GM21619 (cell line): Measurements from ENCODE around the gene CAMK2B.
"Not testable (repeated sequence)": the region's sequence is repeated elsewhere in the genome, so short reads cannot be mapped to it uniquely, and the experiment has no call there.

Source experiments
- ATAC-seq: cut with Tn5 transposase; IDR thresholded peaks from one replicate; pipeline ENCODE4 v1.9.1; 2021; ENCODE audit not compliant: unreplicated experiment

Gene CAMK2B

GRCh38 chr7:44219371-44220045, 105.9 kb downstream of the CAMK2B start:
- ATAC-seq: no peak

- ATAC-seq: no peak
Measured at GRCh38 chr7:44218418-44219201, 106.8 kb downstream of the CAMK2B start.

GRCh38 chr7:44217852-44218402, 107.5 kb downstream of the CAMK2B start:
- ATAC-seq: no peak

- no peak for ATAC-seq
Measured at GRCh38 chr7:44217223-44217714, 108.1 kb downstream of the CAMK2B start.

GRCh38 chr7:44216521-44217222, 108.7 kb downstream of the CAMK2B start:
- ATAC-seq: no peak

- ATAC-seq: no peak
Measured at GRCh38 chr7:44216019-44216418, 109.4 kb downstream of the CAMK2B start.

- no peak for ATAC-seq
Measured at GRCh38 chr7:44215531-44215930, 109.9 kb downstream of the CAMK2B start.

- ATAC-seq: no peak
Measured at GRCh38 chr7:44213877-44214388, 111.5 kb downstream of the CAMK2B start.

- ATAC-seq: no peak
Measured at GRCh38 chr7:44213206-44213876, 112.1 kb downstream of the CAMK2B start.

GRCh38 chr7:44212581-44213184, 112.7 kb downstream of the CAMK2B start:
- ATAC-seq: no peak

- ATAC-seq: no peak
Measured at GRCh38 chr7:44212018-44212417, 113.4 kb downstream of the CAMK2B start.

GRCh38 chr7:44211126-44211675, 114.2 kb downstream of the CAMK2B start:
- no peak for ATAC-seq

GRCh38 chr7:44210107-44210506, 115.3 kb downstream of the CAMK2B start:
- ATAC-seq: no peak

GRCh38 chr7:44208085-44208484, 117.3 kb downstream of the CAMK2B start:
- no peak for ATAC-seq

GRCh38 chr7:44206008-44206407, 119.4 kb downstream of the CAMK2B start:
- ATAC-seq: no peak

- no peak for ATAC-seq
Measured at GRCh38 chr7:44201813-44202212, 123.6 kb downstream of the CAMK2B start.

- peak; percentile 99 for ATAC-seq
Measured at GRCh38 chr7:44200699-44201461, 124.5 kb downstream of the CAMK2B start, which contains the start of gene YKT6. Gene YKT6, plus strand, starts transcription at chr7:44200978. Its CDS starts 158 bp downstream, at chr7:44201136.

- not testable (repeated sequence) for ATAC-seq
Measured at GRCh38 chr7:44200163-44200562, 125.2 kb downstream of the CAMK2B start.

GRCh38 chr7:44197474-44197873, 127.9 kb downstream of the CAMK2B start:
- no peak for ATAC-seq
